GM03348 (cell line): ENCODE data around the gene SMARCB1.
A peak's percentile ranks its signal among the peaks of the same experiment; 100 is the strongest.
"Not testable (repeated sequence)": the region's sequence is repeated elsewhere in the genome, so short reads cannot be mapped to it uniquely, and the experiment has no call there.

Source experiments
- DNase-seq: peaks from one replicate; pipeline ENCODE4 v3.0.0; 2012; ENCODE audit warnings: low spot score

The SMARCB1 gene

DNA sequence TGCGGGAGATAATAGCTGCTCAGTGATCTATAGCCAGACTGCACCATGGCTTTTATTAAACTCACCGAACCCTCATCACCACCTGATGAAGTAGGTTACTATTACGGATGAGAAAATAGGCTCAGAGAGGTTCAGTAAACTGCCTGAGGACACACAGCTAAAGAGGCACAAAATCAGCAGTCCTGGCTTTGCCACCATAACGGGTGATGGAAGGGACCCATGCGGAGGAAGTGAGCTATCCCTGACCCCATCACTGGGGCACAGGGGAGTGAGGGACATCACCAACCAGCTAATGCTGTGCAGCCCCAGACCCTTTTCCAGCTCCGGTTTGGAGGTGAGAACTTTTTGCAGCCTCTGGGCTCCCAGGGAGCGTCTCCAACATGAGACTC lies 59.3 kb downstream of the SMARCB1 start:
- no peak for DNase-seq

DNA sequence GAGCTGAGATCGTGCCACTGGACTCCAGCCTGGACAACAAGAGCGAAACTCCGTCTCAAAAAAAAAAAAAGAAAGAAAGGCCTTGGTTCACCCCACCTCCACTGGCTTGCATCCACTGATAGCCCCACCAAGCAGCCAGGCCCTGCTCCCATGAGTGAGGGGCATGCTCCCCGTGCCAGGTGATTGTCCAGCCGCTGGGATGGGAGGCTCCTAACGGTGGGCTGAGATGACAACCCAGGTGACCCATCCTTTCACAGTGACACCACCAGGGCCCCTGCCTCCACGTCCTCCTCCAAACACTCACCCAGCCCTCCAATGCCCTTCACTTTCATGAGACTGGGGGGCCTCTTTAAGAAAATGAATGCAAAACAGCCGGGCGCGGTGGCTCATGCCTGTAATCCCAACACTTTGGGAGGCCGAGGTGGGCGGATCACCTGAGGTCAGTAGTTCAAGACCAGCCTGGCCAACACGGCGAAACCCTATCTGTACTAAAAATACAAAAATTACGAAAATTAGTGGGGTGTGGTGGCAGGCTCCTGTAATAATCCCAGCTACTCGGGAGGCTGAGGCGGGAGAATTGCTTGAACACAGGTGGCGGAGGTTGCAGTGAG lies 60.6 kb downstream of the SMARCB1 start:
- DNase-seq, result no peak

DNA sequence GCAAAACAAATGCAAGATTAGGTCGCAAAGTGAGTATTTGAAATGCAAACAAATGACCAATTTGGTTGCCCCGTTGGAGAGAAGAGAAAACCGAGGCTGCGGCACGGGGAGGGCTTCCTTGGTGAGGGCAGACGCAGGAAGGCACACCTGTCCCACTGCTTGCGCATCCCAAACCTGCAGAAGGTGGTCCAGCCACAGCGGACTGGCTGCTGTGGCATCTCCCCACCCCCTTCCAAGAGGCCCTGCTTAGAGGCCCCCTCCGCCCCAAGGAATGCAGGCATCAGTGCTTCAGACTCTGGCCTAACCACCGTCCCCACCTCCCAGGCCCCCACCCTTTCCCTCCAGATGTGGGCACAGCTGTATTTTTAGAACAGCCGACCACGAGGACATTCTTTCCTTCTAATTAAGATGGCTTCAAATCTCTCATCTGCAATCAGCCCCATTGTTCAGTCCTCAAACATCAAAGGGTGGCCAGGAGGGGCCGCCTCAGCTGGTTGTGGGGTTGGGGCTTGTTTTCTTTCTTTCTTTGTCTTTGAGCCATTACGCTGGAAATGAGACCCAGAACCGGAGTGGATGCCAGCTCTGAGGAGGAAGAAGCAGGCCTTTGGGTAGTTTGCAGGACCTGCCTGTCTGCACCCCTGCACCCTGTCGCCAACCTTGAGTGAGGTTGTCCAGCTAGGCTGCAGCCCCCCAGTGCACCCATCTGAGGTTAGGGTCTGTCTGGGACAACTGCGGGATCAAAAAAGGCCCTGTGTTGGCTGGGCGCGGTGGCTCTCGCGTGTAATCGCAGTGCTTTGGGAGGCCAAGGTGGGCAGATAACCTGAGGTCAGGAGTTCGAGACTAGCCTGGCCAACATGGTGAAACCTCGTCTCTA lies 61.5 kb downstream of the SMARCB1 start:
- DNase-seq, result no peak

DNA sequence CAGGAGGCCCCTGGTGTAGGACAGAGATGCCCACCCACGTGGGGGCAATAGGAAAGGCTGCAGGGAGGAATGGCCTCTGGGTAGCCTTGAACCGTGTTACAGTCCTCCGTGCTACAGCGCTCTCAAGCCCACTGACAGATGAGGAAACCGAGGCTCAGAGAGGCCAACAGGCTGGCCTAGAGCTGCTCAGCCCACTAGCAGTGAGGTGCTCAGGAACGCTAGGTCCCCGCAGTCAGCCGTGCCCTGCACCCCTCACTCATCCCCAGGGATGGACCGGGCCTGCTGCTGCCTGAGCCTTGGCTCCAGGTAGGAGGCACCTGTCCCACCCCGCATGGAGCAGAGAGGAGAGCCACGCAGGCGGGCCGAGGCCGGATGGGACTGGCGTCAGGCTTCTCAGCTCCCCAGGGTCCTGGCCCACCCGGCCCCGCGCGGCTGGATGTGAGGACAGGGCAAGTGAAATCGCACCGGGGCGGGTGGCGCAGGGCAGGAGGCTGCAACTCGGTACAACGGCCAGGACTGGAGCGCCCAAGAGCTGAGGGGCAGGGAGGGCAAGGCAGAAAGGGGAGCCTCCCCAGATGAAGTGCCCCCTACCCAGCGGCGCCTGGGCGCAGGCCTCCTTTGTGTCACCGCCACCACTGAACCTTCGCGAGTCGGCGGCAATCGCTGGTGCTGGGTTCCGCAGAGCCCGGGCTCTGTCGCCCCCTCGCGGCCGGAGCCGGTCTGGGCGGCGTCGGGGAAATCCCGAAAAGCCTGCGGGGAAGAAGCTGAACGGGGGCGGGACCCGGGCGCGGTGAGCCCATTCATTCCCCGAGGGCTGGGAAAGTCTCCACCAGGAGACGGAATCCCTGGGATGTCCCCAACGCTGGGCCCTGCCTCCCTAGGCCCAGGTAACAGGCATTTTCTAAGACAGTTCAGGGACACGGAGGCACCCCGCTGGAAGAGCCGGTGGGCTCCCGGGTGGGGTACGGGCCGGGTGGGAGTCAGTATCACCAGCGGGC lies 62.5 kb downstream of the SMARCB1 start:
- peak; percentile 92 for DNase-seq

DNA sequence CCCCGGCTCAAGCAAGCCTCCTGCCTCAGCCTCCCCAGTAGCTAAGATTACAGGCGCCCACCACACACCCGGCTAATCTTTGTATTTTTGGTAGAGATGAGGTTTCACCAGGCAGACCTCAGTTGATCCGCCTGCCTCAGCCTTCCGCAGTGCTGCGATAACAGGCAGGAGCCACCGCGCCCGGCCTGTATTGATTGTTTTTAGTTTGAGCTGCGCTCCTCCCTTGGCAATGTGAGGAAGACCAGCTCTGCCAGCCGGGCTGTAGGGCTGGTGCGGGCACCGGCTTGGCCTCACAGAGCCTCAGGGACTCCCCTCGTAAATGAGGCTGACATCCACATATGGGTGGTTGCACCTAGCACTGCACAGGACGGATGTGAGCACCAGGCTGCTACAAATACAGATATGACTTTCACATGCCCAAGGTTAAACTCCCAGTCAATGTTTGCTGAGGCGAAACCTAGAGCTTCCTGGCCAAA lies 63.4 kb downstream of the SMARCB1 start:
- no peak for DNase-seq

DNA sequence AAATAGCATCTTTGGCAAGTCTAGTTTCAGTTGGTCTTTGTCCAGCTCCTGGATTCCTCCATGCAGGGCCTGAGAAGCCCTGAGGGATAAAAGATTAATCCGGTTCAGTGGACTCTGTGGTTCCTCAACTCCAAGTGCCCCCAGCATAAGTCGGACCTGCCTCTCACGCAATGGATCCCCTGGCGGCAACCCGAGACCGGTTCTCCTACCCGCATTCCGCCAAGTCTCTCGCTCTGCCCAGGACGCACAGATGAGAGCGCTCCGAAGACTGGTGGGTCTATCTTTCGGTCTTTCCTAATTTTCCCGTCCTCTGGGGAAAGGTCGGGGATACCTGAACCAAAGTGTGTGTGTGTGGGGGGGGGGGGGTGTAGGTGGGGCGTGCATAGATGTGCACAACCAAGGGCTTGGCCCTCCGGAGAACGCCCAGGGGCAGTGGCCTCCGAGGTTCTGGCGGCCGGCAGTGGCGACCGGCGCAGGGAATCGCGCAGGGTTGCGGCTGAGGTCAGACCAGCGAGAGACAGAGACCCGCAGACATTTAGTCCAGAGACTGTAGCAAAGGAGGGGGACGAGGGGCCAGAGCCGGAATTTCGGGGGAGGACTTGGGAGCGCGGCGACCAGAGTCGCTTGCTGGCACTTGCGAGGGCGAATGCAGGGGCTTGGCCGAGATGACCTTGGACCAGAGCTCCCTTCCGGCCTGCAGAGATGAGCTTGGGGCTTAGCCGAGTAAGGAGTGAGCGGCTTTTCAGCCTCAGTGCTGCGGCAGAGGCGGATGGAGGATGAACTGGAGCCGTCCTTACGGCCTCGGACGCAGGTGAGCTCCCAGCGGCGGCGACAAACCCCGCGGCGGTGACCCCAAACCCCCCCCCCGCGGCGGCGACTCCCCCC lies 70.2 kb downstream of the SMARCB1 start:
- peak; percentile 64 for DNase-seq

DNA sequence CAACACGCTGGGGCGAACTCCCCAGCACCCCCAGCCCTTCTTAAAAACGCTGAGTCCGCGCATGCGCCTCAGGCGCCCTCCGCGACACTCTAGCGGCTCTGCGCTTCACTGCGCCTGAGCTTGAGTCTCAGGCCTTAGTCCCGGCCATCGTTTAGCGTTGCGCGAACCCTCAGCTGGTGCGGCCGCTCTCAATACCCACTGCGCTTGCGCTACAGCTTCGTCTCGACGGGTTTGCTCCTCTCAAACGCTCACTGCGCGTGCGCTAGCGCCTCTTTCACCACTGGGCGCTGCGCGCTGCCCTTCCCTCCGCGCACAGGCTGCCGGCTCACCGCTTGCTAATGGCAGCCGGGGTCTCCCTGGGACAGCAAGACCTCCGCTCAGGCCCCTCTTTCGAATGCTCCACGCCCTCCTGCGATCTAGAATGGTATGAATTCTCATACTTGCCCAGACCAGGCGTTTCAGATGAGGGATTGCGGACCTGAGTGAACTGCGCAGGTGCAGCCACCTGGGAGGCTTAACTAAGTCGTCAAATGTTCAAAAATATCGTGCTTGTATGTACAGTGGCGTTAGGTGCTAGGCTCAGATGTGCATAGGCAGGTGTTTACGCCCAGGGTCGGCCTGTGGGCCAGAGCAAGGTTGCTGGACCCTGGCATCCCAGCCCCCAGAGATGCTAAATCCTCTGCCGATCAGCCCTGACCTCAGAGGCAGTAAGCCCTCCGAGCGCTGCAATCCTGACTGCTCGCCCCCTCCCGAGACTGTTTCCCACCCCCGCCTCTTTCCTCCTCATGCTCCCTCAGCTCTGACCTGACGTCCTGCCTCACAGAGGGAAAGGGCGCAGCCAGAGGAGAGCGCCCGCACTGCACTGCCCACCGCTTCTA lies 71.1 kb downstream of the SMARCB1 start, which contains the start of gene SLC2A11:
Gene SLC2A11 (plus strand): TSS at position 270 of the 878 bp plus-strand sequence. CDS start 125 bp downstream, at position 395.
- peak; percentile 98 for DNase-seq

DNA sequence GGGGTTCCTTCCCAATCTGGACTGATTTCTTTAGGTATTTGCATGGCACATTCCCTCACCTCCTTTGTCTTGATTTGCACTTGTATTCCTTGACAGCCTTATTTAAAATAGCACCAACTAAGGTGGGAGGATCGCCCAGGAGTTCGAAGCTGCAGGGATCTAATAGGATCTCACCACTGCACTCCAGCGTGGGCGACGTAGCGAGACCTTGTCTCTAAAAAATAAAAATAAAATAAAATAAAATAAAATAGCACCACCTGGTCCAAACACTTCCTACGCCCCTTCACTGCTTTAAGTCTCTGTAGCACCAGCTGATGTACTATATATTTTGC lies 71.7 kb downstream of the SMARCB1 start:
- no peak for DNase-seq

DNA sequence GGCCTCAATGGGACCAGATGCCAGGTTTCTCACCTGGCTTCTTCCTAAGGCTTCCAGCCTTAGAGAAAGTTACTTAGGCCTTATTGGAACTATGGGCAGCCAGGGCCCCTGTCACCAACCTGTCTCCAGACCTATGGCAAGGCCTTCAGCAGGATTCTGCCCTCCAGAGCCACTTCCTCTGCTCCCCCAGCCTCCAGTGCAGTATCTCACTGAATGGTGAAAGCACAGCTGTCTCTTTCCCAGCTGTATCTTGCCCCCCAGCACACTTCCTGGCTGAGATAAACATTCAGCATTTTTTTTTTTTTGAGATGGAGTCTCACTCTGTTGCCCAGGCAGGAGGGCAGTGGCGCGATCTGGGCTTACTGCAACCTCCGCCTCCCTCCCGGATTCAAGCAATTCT lies 72.4 kb downstream of the SMARCB1 start:
- no peak for DNase-seq

DNA sequence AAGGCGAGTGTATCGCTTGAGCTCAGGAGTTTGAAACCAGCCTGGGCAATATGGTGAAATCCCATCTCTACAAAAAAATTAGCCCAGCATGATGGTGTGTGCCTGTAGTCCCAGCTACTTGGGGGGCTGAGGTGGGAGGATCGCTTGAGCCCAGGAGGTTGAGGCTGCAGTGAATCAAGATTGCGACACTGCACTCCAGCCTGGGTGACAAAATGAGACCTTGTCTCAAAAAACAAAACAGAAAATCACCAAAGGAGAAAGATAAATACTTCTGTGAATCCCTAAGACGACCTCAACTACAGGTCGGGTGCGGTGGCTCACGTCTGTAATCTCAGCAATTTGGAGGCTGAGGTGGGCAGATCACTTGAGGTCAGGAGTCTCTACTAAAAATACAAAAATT lies 73.4 kb downstream of the SMARCB1 start:
- DNase-seq, result not testable (repeated sequence)

DNA sequence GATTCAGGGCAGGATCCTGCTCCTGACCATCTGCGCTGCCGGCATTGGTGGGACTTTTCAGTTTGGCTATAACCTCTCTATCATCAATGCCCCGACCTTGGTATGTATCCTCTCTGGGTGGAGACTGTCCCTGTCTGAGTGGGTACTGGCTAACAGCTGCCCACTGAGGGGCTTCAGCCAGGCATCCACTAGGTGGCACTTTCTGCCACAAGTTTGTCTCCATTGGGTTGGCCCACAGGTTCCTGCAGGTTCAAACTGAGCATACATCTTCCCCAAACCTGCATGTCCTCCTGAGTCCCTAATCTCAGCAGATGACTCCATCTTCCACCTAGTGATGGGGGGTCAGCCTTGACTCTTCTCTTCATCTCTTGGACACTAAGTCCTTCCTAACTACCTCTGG lies 75.3 kb downstream of the SMARCB1 start:
- peak; percentile 62 for DNase-seq

DNA sequence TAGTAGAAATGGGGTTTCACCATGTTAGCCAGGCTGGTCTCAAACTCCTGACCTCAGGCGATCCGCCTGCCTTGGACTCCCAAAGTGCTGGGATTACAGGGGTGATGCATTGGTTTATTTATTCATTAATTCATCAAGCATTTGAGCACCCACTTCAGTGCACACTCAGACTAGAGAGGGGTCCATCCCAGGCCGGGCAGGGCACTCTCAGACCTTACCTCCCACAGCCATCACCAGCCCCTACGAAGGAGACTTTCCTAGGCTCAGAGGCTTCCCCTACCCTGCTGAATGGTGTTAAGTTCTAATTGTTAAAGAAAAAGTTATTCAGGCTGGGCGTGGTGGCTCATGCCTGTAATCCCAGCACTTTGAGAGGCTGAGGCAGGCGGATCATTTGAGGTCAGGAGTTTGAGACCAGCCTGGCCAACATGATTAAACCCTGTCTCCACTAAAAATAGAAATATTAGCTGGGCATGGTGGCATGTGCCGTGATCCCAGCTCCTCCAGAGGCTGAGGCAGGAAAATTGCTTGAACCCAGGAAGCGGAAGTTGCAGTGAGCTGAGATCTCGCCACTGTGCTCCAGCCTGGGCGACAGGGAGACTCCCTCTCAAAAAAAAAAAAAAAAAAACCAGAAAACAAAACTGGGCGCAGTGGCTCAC lies 77.9 kb downstream of the SMARCB1 start:
- DNase-seq, result not testable (repeated sequence)

DNA sequence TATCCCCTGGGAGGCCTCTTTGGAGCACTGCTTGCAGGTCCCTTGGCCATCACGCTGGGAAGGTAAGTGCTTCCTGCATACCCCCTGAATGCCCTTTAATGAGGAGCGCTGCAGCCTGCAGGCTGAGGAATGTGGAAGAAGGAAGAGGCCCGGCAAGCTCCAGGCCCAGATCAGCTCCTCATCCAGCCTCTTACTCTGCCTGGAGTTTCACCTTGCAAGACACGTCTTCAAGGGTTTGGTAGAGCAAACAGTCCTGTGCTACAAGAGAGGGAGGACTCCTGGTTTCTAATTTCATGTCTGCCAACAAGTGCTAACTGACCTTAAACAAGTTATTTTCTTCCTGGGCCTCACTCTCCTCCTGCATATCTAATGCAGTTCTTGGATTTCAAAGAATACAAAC lies 81.8 kb downstream of the SMARCB1 start:
- no peak for DNase-seq

DNA sequence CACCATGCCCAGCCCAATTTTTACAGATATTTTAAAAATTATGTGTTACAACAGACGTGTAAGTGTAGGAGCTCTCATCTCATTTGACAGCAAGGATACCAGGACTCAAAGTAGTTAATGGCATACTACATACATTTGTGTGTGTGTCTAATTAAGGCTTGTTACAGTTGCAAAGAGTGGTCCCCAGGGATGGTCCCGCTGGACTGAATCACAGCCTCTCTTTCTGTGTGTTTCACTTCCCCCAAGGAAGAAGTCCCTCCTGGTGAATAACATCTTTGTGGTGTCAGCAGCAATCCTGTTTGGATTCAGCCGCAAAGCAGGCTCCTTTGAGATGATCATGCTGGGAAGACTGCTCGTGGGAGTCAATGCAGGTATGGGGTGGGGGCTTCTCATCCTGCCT lies 88.1 kb downstream of the SMARCB1 start:
- DNase-seq, result no peak

DNA sequence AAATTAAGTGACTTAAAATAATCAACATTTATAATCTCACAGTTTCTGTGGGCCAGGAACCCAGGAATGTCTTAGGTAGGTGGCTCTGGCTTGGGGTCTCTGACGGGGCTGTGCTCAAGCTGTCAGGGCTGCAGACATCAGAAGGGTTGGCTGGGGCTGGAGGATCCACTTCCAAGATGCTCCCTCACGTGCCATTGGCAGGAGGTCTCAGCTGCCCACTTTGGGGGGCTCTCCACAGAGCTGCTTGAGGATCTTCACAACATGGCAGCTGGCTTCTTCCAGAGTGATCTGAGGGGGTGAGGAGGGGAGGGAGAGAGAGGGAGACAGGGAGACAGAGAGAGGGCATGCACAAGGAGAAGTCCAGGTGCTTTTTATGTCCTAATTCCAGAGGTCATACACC lies 89.0 kb downstream of the SMARCB1 start:
- no peak for DNase-seq

DNA sequence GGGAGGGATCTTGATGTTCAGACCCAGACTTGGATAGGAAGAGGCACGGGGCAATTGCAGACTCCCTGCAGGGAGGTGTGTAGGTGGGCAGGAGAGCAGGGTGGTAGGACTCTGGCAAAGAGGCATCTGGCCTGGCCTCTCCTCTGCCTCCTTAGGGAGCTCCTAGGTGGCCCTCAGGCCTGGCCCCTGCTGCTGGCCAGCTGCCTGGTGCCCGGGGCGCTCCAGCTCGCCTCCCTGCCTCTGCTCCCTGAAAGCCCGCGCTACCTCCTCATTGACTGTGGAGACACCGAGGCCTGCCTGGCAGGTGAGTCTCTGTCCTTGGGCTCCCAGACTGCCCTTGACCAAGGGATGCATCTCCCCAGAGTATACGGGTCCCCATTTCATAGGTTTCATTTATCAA lies 90.8 kb downstream of the SMARCB1 start:
- no peak for DNase-seq

DNA sequence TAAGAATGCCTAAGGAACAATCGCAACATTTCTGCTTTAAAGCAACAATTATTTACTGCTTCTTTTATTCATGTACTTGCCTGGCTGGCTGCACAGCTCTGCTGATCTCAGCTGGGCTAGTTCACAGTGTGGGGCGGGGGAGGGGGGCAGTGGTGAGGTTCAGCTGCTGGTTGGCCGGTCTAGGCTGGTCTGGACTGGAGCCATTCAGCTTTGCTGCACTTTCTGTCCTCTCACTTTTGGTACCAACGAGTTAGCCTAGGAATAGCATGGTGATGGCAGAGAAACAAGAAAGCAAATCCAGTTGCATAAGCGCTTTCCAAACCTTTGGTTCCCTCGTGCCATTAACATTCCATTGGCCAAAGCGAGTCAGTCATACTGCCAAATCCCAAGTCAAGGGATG lies 91.5 kb downstream of the SMARCB1 start:
- no peak for DNase-seq

DNA sequence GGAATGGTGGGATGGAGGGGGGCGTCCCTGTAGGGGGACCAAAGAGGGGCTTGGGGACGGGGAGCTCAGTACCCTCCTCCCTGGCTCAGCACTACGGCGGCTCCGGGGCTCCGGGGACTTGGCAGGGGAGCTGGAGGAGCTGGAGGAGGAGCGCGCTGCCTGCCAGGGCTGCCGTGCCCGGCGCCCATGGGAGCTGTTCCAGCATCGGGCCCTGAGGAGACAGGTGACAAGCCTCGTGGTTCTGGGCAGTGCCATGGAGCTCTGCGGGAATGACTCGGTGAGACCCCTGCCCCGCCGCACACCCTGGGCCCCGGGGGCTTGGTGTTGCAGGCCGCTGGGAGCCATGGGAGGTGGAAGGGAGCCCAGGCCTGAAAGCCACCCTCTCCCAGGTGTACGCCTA lies 95.6 kb downstream of the SMARCB1 start:
- DNase-seq, result no peak

DNA sequence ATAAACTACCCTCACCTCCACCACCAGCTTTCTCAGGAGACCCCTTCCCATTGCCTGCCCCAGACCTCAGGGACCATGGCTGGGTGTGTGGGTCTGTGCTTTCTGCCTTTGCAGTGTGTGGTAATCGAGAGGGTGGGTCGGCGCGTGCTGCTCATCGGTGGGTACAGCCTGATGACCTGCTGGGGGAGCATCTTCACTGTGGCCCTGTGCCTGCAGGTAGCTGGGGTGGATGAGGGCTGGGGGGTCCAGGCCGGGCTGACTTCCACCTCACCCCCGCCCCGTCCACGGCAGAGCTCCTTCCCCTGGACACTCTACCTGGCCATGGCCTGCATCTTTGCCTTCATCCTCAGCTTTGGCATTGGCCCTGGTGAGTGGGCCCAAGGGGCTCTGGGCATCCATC lies 96.9 kb downstream of the SMARCB1 start:
- no peak for DNase-seq

DNA sequence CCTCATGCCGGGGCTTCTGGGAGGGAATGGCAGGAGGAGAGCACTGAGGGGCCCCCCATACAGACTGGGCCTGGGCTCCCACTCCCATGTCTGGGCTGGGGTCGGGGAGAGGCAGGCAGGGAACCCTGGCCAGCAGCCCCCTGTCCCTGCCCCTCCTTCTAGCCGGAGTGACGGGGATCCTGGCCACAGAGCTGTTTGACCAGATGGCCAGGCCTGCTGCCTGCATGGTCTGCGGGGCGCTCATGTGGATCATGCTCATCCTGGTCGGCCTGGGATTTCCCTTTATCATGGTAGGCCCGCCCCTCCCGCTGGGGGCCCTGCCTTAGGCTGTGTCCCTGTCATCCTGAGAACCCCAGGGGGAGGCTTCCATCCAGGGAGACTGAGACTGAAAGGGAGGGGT lies 97.4 kb downstream of the SMARCB1 start:
- no peak for DNase-seq
